ENCODE results near the gene NCOA6.
"Not testable (repeated sequence)": the region's sequence is repeated elsewhere in the genome, so short reads cannot be mapped to it uniquely, and the experiment has no call there.

NCOA6 gene

DNA sequence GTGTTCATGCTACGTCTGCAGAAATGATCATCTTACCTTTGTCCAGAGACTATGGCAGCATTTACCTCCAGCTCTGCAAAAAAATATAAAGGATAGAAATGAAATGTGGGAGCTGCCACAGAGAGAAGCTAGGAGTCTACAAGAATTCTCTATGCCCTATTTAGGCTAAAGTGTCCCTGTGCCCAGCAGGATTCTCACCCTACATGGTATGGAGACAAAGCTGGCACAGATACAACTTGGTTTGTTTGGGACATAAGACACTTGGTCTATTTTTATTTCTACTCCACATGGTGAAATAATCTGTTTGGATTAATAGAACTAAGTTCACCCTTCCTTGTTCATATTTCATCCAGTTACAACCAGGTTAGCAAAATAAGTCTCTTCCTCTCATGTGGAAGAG is 92.9 kb downstream of the NCOA6 start:
- Histone ChIP-seq H4K8ac (ENCODE audit: low read depth, low read length) (no peak overlapping the region), H2BK15ac (ENCODE audit: low read length) (no peak overlapping the region), H3K4me1 (ENCODE audit: control insufficient read depth in 2 of 2, insufficient read depth in 1 of 2, low read depth in 1 of 2, low read length in 2 of 2) (no peaks in the 10 kb centered on the region), H2AK5ac (ENCODE audit: low read depth, low read length) (no peak overlapping the region), H3K9ac (ENCODE audit: low read depth, low read length, poor library complexity) (no peak overlapping the region), H3K79me1 (ENCODE audit: low read depth, low read length) (no peaks in the 10 kb centered on the region), H3K14ac (ENCODE audit: low read length) (no peak overlapping the region), H3K18ac (ENCODE audit: low read length) (no peak overlapping the region), H2BK120ac (ENCODE audit: low read depth, low read length) (no peak overlapping the region), H3K4me2 (ENCODE audit: insufficient read depth, low read length, poor library complexity, severe bottlenecking) (no peak overlapping the region), H2BK12ac (ENCODE audit: low read length) (no peak overlapping the region), H3K27ac (replicated peaks; ENCODE audit: low read length) (no peak overlapping the region), H3K36me3 (replicated peaks in 1 of 2; ENCODE audit: control insufficient read depth in 2 of 2, insufficient read depth in 2 of 2, low read length in 2 of 2) (peaks cover 7 to 88% of the 10 kb centered on the region in 2 donors), H3K4ac (ENCODE audit: low read length) (no peak overlapping the region), H3K4me3 (ENCODE audit: low read length in 2 of 2) (no peak overlapping the region), H3K27me3 (ENCODE audit: control insufficient read depth in 3 of 3, insufficient read depth in 3 of 3, low read depth in 1 of 3, low read length in 3 of 3) (no peaks in the 10 kb centered on the region), H2AFZ (ENCODE audit: low read length) (no peak overlapping the region), H3K23ac (ENCODE audit: low read depth, low read length, poor library complexity) (no peak overlapping the region), H2BK5ac (ENCODE audit: low read length) (no peak overlapping the region), H3K9me3 (replicated peaks in 1 of 2; ENCODE audit: control insufficient read depth in 2 of 2, insufficient read depth in 1 of 2, low read depth in 1 of 2, low read length in 2 of 2) (no peaks in the 10 kb centered on the region), H4K91ac (ENCODE audit: low read depth, low read length, poor library complexity) (no peak overlapping the region)
- DNase-seq (ENCODE audit: low spot score), result no peak
- WGBS, 2 donors (ENCODE audit: extremely low coverage in 2 of 2, insufficient read length in 2 of 2, insufficient replicate concordance in 1 of 2), result no CpG with 5 or more reads among the region's 1 CpG

DNA sequence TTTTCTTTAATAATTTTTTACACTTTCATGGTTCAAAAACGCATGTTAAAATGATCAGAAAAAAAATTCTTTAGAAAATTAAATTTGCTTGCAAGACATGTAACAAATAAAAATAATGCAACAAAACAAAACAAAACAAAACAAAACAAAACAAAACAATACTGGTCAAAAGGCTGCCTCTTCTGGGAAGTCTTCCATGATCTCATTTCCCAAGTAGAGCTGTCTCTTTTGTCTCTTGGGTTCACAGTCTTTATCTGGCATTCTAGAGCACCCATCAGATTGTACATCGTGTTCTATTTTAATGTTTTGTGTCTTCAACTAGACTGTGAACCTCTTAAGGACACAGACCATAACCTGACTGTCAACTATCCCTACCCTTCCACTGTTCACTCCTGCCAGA is 96.0 kb downstream of the NCOA6 start:
- Histone ChIP-seq H4K91ac (ENCODE audit: low read depth, low read length, poor library complexity) (no peak overlapping the region), H3K4me2 (ENCODE audit: insufficient read depth, low read length, poor library complexity, severe bottlenecking) (no peak overlapping the region), H3K9ac (ENCODE audit: low read depth, low read length, poor library complexity) (no peak overlapping the region), H4K8ac (ENCODE audit: low read depth, low read length) (no peak overlapping the region), H3K4ac (ENCODE audit: low read length) (no peak overlapping the region), H3K27ac (replicated peaks; ENCODE audit: low read length) (no peak overlapping the region), H2AK5ac (ENCODE audit: low read depth, low read length) (no peak overlapping the region), H3K79me1 (ENCODE audit: low read depth, low read length) (no peaks in the 10 kb centered on the region), H3K23ac (ENCODE audit: low read depth, low read length, poor library complexity) (no peak overlapping the region), H3K4me3 (ENCODE audit: low read length in 2 of 2) (no peak overlapping the region), H2AFZ (ENCODE audit: low read length) (no peak overlapping the region), H2BK120ac (ENCODE audit: low read depth, low read length) (no peak overlapping the region), H2BK12ac (ENCODE audit: low read length) (no peak overlapping the region), H3K18ac (ENCODE audit: low read length) (no peak overlapping the region), H3K27me3 (ENCODE audit: control insufficient read depth in 3 of 3, insufficient read depth in 3 of 3, low read depth in 1 of 3, low read length in 3 of 3) (no peaks in the 10 kb centered on the region), H3K4me1 (ENCODE audit: control insufficient read depth in 2 of 2, insufficient read depth in 1 of 2, low read depth in 1 of 2, low read length in 2 of 2) (no peaks in the 10 kb centered on the region), H2BK5ac (ENCODE audit: low read length) (no peak overlapping the region), H2BK15ac (ENCODE audit: low read length) (no peak overlapping the region), H3K9me3 (replicated peaks in 1 of 2; ENCODE audit: control insufficient read depth in 2 of 2, insufficient read depth in 1 of 2, low read depth in 1 of 2, low read length in 2 of 2) (no peaks in the 10 kb centered on the region), H3K14ac (ENCODE audit: low read length) (no peak overlapping the region), H3K36me3 (replicated peaks in 1 of 2; ENCODE audit: control insufficient read depth in 2 of 2, insufficient read depth in 2 of 2, low read length in 2 of 2) (peaks cover 16 to 88% of the 10 kb centered on the region in 2 donors)
- no CpG with 5 or more reads among the region's 2 CpGs for WGBS, 2 donors (ENCODE audit: extremely low coverage in 2 of 2, insufficient read length in 2 of 2, insufficient replicate concordance in 1 of 2)
- no peak for DNase-seq (ENCODE audit: low spot score)

DNA sequence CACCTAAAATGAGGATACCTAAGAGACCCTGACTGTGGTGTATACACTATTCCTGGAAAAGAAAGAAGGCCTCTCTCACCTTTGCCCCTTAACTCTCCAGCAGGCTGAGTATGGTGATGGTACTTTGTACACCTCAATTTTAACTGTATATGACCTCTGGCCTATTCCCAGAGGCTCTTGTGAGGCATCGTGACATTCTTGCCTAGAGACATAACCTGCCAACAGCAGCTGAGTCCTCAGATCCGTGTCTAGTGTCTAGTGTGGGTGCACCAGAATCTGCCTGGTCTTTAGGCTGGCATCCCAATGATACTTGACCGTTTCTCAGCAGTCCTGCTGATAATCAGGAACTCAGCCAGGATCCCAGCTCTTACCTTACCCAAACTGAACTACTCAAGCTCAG is 101.3 kb downstream of the NCOA6 start:
- no peak overlapping the region for H3K27ac ChIP-seq (replicated peaks; ENCODE audit: low read length)
- H3K14ac ChIP-seq (ENCODE audit: low read length), result no peak overlapping the region
- H3K4me1 ChIP-seq (ENCODE audit: control insufficient read depth in 2 of 2, insufficient read depth in 1 of 2, low read depth in 1 of 2, low read length in 2 of 2), result no peaks in the 10 kb centered on the region
- no peak overlapping the region for H2AK5ac ChIP-seq (ENCODE audit: low read depth, low read length)
- no peak overlapping the region for H3K4ac ChIP-seq (ENCODE audit: low read length)
- H3K27me3 ChIP-seq (ENCODE audit: control insufficient read depth in 3 of 3, insufficient read depth in 3 of 3, low read depth in 1 of 3, low read length in 3 of 3), result no peaks in the 10 kb centered on the region
- no peak overlapping the region for H2BK5ac ChIP-seq (ENCODE audit: low read length)
- no peaks in the 10 kb centered on the region for H3K9me3 ChIP-seq (replicated peaks in 1 of 2; ENCODE audit: control insufficient read depth in 2 of 2, insufficient read depth in 1 of 2, low read depth in 1 of 2, low read length in 2 of 2)
- no peak overlapping the region for H4K91ac ChIP-seq (ENCODE audit: low read depth, low read length, poor library complexity)
- no peak overlapping the region for H2BK15ac ChIP-seq (ENCODE audit: low read length)
- no peak overlapping the region for H3K23ac ChIP-seq (ENCODE audit: low read depth, low read length, poor library complexity)
- no peak overlapping the region for H3K4me3 ChIP-seq (ENCODE audit: low read length in 2 of 2)
- no peak overlapping the region for H3K4me2 ChIP-seq (ENCODE audit: insufficient read depth, low read length, poor library complexity, severe bottlenecking)
- H3K79me1 ChIP-seq (ENCODE audit: low read depth, low read length), result no peaks in the 10 kb centered on the region
- H4K8ac ChIP-seq (ENCODE audit: low read depth, low read length), result no peak overlapping the region
- no peak overlapping the region for H3K18ac ChIP-seq (ENCODE audit: low read length)
- no peak for DNase-seq (ENCODE audit: low spot score)
- no peak overlapping the region for H2AFZ ChIP-seq (ENCODE audit: low read length)
- WGBS, 2 donors (ENCODE audit: extremely low coverage in 2 of 2, insufficient read length in 2 of 2, insufficient replicate concordance in 1 of 2), result no CpG with 5 or more reads among the region's 3 CpGs
- H3K36me3 ChIP-seq (replicated peaks in 1 of 2; ENCODE audit: control insufficient read depth in 2 of 2, insufficient read depth in 2 of 2, low read length in 2 of 2), result peaks cover 25 to 84% of the 10 kb centered on the region in 2 donors
- H3K9ac ChIP-seq (ENCODE audit: low read depth, low read length, poor library complexity), result no peak overlapping the region
- H2BK120ac ChIP-seq (ENCODE audit: low read depth, low read length), result no peak overlapping the region
- H2BK12ac ChIP-seq (ENCODE audit: low read length), result no peak overlapping the region

- not testable (repeated sequence) for H3K18ac ChIP-seq (ENCODE audit: low read length); H3K79me1 ChIP-seq (ENCODE audit: low read depth, low read length); H3K27me3 ChIP-seq (ENCODE audit: control insufficient read depth in 3 of 3, insufficient read depth in 3 of 3, low read depth in 1 of 3, low read length in 3 of 3); H3K4me3 ChIP-seq (ENCODE audit: low read length in 2 of 2); H2BK5ac ChIP-seq (ENCODE audit: low read length); H2BK15ac ChIP-seq (ENCODE audit: low read length); H3K4ac ChIP-seq (ENCODE audit: low read length); H3K23ac ChIP-seq (ENCODE audit: low read depth, low read length, poor library complexity); H3K4me2 ChIP-seq (ENCODE audit: insufficient read depth, low read length, poor library complexity, severe bottlenecking); H3K4me1 ChIP-seq (ENCODE audit: control insufficient read depth in 2 of 2, insufficient read depth in 1 of 2, low read depth in 1 of 2, low read length in 2 of 2); H3K27ac ChIP-seq (replicated peaks; ENCODE audit: low read length); H2AK5ac ChIP-seq (ENCODE audit: low read depth, low read length); H2BK120ac ChIP-seq (ENCODE audit: low read depth, low read length); H3K14ac ChIP-seq (ENCODE audit: low read length); H3K9me3 ChIP-seq (replicated peaks in 1 of 2; ENCODE audit: control insufficient read depth in 2 of 2, insufficient read depth in 1 of 2, low read depth in 1 of 2, low read length in 2 of 2); DNase-seq (ENCODE audit: low spot score); H4K91ac ChIP-seq (ENCODE audit: low read depth, low read length, poor library complexity); H2AFZ ChIP-seq (ENCODE audit: low read length); H4K8ac ChIP-seq (ENCODE audit: low read depth, low read length); H3K9ac ChIP-seq (ENCODE audit: low read depth, low read length, poor library complexity); H2BK12ac ChIP-seq (ENCODE audit: low read length)
- no CpG with 5 or more reads among the region's 3 CpGs for WGBS, 2 donors (ENCODE audit: extremely low coverage in 2 of 2, insufficient read length in 2 of 2, insufficient replicate concordance in 1 of 2)
- H3K36me3 ChIP-seq (replicated peaks in 1 of 2; ENCODE audit: control insufficient read depth in 2 of 2, insufficient read depth in 2 of 2, low read length in 2 of 2), result peaks cover 27 to 88% of the 10 kb centered on the region in 2 donors
These were observed 102.9 kb downstream of the NCOA6 start for GRCh38 chr20:34722560-34722959.
